Liver (tissue), 9 donors: ENCODE results near the gene SORCS2. TPM values are rescaled to one million over a fixed set of nuclear protein-coding genes. Genes with fewer than 3 reads are reported as not detected.
A peak's percentile ranks its signal among the peaks of the same experiment; 100 is the strongest.

Experiments used
- DNase-seq: peaks from one replicate; pipeline ENCODE4 v3.0.0-alpha.2; 2017; ENCODE audit warnings: low spot score
- H3K27ac ChIP-seq, 2 donors: one replicate each; pipeline ENCODE4 v1.7.0; 2013; ENCODE audit warnings: inconsistent platforms in 2 of 2, low read length in 2 of 2, control low read depth in 1 of 2, low read depth in 1 of 2, mild to moderate bottlenecking in 1 of 2
- H3K27me3 ChIP-seq, 4 donors: one replicate each; pipeline versions ENCODE4 v1.6.1 to v1.7.0; 2013; ENCODE audit warnings: low read length in 3 of 4, inconsistent platforms in 1 of 4, mild to moderate bottlenecking in 1 of 4, moderate library complexity in 1 of 4; ENCODE audit not compliant: control insufficient read depth in 4 of 4, insufficient read depth in 4 of 4
- H3K36me3 ChIP-seq, 4 donors: one replicate each; pipeline versions ENCODE4 v1.6.1 to v1.7.0; 2013; ENCODE audit warnings: low read length in 3 of 4, mild to moderate bottlenecking in 3 of 4, low read depth in 1 of 4, moderate library complexity in 1 of 4; ENCODE audit not compliant: control insufficient read depth in 4 of 4, insufficient read depth in 3 of 4
- H3K4me1 ChIP-seq, 4 donors: one replicate each; pipeline versions ENCODE4 v1.6.1 to v1.7.0; 2013; ENCODE audit warnings: low read length in 3 of 4, mild to moderate bottlenecking in 3 of 4, moderate library complexity in 1 of 4; ENCODE audit not compliant: control insufficient read depth in 4 of 4, insufficient read depth in 4 of 4
- H3K4me3 ChIP-seq, 3 donors: one replicate each; pipeline versions ENCODE4 v1.6.1 to v1.7.0; 2013; ENCODE audit warnings: low read length in 3 of 3, control low read depth in 1 of 3, low read depth in 1 of 3, mild to moderate bottlenecking in 1 of 3
- H3K9ac ChIP-seq, 2 donors: one replicate each; pipeline ENCODE4 v1.7.0; 2013; ENCODE audit warnings: low read length in 2 of 2, mild to moderate bottlenecking in 2 of 2, moderate library complexity in 2 of 2, control low read depth in 1 of 2, low read depth in 1 of 2
- H3K9me3 ChIP-seq, 4 donors: one replicate each; pipeline versions ENCODE4 v1.6.1 to v1.7.0; 2013; ENCODE audit warnings: low read length in 3 of 4; ENCODE audit not compliant: control insufficient read depth in 4 of 4
- ATF3 ChIP-seq: IDR thresholded peaks from 2 replicates; pipeline ENCODE4 v1.6.1; 2016; ENCODE audit warnings: antibody characterized with exemption
- EGR1 ChIP-seq, 2 donors: IDR thresholded peaks; 2 replicates each; pipeline ENCODE4 v1.6.1; 2016 to 2018; ENCODE audit warnings: antibody characterized with exemption in 2 of 2, low read depth in 2 of 2
- FOXA1 ChIP-seq: IDR thresholded peaks from 2 replicates; pipeline ENCODE4 v1.6.1; 2016; ENCODE audit warnings: antibody characterized with exemption
- FOXA2 ChIP-seq: IDR thresholded peaks from 2 replicates; pipeline ENCODE4 v1.6.1; 2016; ENCODE audit warnings: antibody characterized with exemption
- GABPA ChIP-seq, 2 donors: IDR thresholded peaks in 1 of 2; conservative IDR thresholded peaks in 1 of 2; 2 replicates each; pipeline ENCODE4 v1.6.1; 2016; ENCODE audit warnings: antibody characterized with exemption in 2 of 2, mild to moderate bottlenecking in 1 of 2, moderate library complexity in 1 of 2
- HNF4A ChIP-seq, 2 donors: conservative IDR thresholded peaks; 2 replicates each; pipeline ENCODE4 v1.6.1; 2016; ENCODE audit warnings: antibody characterized with exemption in 2 of 2, mild to moderate bottlenecking in 2 of 2
- HNF4G ChIP-seq: IDR thresholded peaks from 2 replicates; pipeline ENCODE4 v1.6.1; 2016; ENCODE audit warnings: antibody characterized with exemption
- JUND ChIP-seq, 2 donors: IDR thresholded peaks; 2 replicates each; pipeline ENCODE4 v1.6.1; 2016; ENCODE audit warnings: antibody characterized with exemption in 2 of 2
- MAX ChIP-seq: IDR thresholded peaks from 2 replicates; pipeline ENCODE4 v1.6.1; 2016; ENCODE audit warnings: antibody characterized with exemption
- NR2F2 ChIP-seq: IDR thresholded peaks from 2 replicates; pipeline ENCODE4 v1.6.1; 2016; ENCODE audit warnings: antibody characterized with exemption
- RXRA ChIP-seq, 2 donors: IDR thresholded peaks; 2 replicates each; pipeline ENCODE4 v1.6.1; 2017 to 2018; ENCODE audit warnings: antibody characterized with exemption in 2 of 2, mild to moderate bottlenecking in 1 of 2
- SP1 ChIP-seq: IDR thresholded peaks from 2 replicates; pipeline ENCODE4 v1.6.1; 2018; ENCODE audit warnings: antibody characterized with exemption, mild to moderate bottlenecking
- TAF1 ChIP-seq: conservative IDR thresholded peaks from 2 replicates; pipeline ENCODE4 v1.6.1; 2016; ENCODE audit warnings: antibody characterized with exemption, mild to moderate bottlenecking
- YY1 ChIP-seq: IDR thresholded peaks from 2 replicates; pipeline ENCODE4 v1.6.1; 2016; ENCODE audit warnings: antibody characterized with exemption, mild to moderate bottlenecking
- ZBTB33 ChIP-seq: IDR thresholded peaks from 2 replicates; pipeline ENCODE4 v1.6.1; 2016; ENCODE audit warnings: antibody characterized with exemption
- WGBS: extraction: QIAGEN DNeasy Blood & Tissue Kit; methylation state at CpG from one replicate; pipeline ENCODE4 v1.1.7; 2013; 5-methylcytosine and 5-hydroxymethylcytosine counted together
- polyA plus RNA-seq, 2 donors: library from polyadenylated mRNA; stranded (reverse) in 1 of 2; unstranded in 1 of 2; fragments of 200-250 nt in 1 of 2; fragments of >200 nt in 1 of 2; fragmentation: Nextera tagmentation in 1 of 2; extraction: Ambion mirVana in 1 of 2; gene quantifications; one replicate each; pipeline versions ENCODE4 v1.2.1 to v1.2.3, GENCODE V29; 2013 to 2015
- total RNA-seq, 2 donors: library from RNA; depleted of rRNA; stranded (reverse); fragments of >200 nt; gene quantifications; one replicate each; pipeline ENCODE4 v1.2.3, GENCODE V29; 2014
- TF ChIP-seq, protein P1 (sequence below): IDR thresholded peaks from 2 replicates; pipeline ENCODE4 v1.6.1; 2016; ENCODE audit warnings: antibody characterized with exemption, mild to moderate bottlenecking
- TF ChIP-seq, protein P2 (sequence below): fragments of 150-350 bp; IDR thresholded peaks from 2 replicates; pipeline ENCODE4 v1.5.1; 2017; ENCODE audit warnings: improper control_type of control experiment, low read depth, low read length; ENCODE audit not compliant: missing input control
- donor health status: healthy.
- donor health status: healthy.
- donor health status: healthy.
- donor health status: healthy.
- donor health status: healthy.

Gene SORCS2
- total and polyA plus RNA-seq, 4 donors = 0.10 to 1.4 (median 0.92) TPM

GRCh38 chr4:7459471-7459870 is 267.1 kb downstream of the SORCS2 start (continued):
- TF ChIP-seq ZBTB33 = no peak
- no peak for TF ChIP-seq TAF1
- TF ChIP-seq NR2F2 = no peak
- no peak for TF ChIP-seq HNF4G
- TF ChIP-seq RXRA (IDR thresholded peaks at IDR 0.05) = no peak
- no peak for TF ChIP-seq EGR1 (IDR thresholded peaks at IDR 0.05; ENCODE audit: low read depth in 2 of 2)

DNA sequence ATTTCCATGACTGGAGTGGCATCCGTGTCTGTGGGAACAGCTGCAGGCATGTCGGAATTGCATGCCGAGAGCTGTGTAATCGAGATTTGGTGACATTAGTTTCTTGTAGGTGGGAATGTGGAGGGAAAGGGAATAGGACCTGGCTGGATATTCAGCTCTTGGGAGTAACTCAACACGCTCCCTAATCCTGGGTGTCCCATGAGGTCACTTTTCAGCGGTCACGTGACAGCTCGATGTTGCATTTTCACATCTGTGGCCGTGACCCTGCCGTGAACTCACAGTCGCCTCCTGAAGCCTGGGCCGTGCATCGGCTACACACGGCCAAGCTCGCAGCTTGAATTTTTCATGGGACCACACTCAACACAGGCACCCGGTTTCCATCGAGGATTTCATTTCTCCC is 268.2 kb downstream of the SORCS2 start:
- no peak overlapping the region for H3K27ac ChIP-seq
- DNase-seq = no peak
- H3K9ac ChIP-seq = no peak overlapping the region
- H3K36me3 ChIP-seq = no peaks in the 10 kb centered on the region
- WGBS = 53% methylated on average over 17 of the region's 17 CpGs
- peaks cover 0 to 15% (median 8%) of the 10 kb centered on the region in 4 donors for H3K4me1 ChIP-seq
- H3K9me3 ChIP-seq = no peaks in the 10 kb centered on the region
- H3K4me3 ChIP-seq = no peak overlapping the region
- no peaks in the 10 kb centered on the region for H3K27me3 ChIP-seq
- TF ChIP-seq FOXA1 (no peak), RXRA (IDR thresholded peaks at IDR 0.05) (peak; percentile 73), FOXA2 (no peak), JUND (IDR thresholded peaks at IDR 0.05) (no peak), HNF4A (conservative IDR thresholded peaks at IDR 0.05) (no peak), MAX (no peak)
- TF ChIP-seq, protein P1, sequence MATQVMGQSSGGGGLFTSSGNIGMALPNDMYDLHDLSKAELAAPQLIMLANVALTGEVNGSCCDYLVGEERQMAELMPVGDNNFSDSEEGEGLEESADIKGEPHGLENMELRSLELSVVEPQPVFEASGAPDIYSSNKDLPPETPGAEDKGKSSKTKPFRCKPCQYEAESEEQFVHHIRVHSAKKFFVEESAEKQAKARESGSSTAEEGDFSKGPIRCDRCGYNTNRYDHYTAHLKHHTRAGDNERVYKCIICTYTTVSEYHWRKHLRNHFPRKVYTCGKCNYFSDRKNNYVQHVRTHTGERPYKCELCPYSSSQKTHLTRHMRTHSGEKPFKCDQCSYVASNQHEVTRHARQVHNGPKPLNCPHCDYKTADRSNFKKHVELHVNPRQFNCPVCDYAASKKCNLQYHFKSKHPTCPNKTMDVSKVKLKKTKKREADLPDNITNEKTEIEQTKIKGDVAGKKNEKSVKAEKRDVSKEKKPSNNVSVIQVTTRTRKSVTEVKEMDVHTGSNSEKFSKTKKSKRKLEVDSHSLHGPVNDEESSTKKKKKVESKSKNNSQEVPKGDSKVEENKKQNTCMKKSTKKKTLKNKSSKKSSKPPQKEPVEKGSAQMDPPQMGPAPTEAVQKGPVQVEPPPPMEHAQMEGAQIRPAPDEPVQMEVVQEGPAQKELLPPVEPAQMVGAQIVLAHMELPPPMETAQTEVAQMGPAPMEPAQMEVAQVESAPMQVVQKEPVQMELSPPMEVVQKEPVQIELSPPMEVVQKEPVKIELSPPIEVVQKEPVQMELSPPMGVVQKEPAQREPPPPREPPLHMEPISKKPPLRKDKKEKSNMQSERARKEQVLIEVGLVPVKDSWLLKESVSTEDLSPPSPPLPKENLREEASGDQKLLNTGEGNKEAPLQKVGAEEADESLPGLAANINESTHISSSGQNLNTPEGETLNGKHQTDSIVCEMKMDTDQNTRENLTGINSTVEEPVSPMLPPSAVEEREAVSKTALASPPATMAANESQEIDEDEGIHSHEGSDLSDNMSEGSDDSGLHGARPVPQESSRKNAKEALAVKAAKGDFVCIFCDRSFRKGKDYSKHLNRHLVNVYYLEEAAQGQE = no peak

DNA sequence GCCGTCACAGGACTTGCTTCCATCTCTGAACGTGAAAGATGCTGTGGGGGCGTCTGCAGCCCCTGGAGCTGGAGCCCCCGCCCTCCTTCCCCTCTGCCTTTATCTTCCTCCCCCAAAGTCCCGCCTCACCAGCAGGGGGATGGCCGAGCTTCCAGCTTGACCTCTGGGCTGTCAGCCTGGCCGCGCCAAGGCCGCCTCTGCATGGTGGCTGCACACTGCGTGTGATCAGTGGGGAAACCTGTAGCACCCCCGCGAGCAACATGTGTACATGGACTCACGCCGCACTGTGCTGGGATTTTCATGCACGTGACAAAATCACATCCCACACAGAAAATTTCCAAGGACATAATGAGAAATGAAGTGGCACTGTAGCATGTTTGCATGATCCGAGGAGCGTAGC is 268.9 kb downstream of the SORCS2 start:
- Histone ChIP-seq H3K4me1 (peaks cover 0 to 15% (median 8%) of the 10 kb centered on the region in 4 donors), H3K9ac (no peak overlapping the region), H3K36me3 (no peaks in the 10 kb centered on the region), H3K27ac (no peak overlapping the region), H3K4me3 (no peak overlapping the region), H3K9me3 (peaks cover 0 to 4% (median 2%) of the 10 kb centered on the region in 4 donors), H3K27me3 (no peaks in the 10 kb centered on the region)
- WGBS = 76% methylated on average over 17 of the region's 17 CpGs
- no peak for TF ChIP-seq ATF3
- no peak for TF ChIP-seq SP1
- TF ChIP-seq NR2F2 = no peak
- no peak for TF ChIP-seq YY1
- no peak for TF ChIP-seq RXRA (IDR thresholded peaks at IDR 0.05)
- TF ChIP-seq, protein P2, sequence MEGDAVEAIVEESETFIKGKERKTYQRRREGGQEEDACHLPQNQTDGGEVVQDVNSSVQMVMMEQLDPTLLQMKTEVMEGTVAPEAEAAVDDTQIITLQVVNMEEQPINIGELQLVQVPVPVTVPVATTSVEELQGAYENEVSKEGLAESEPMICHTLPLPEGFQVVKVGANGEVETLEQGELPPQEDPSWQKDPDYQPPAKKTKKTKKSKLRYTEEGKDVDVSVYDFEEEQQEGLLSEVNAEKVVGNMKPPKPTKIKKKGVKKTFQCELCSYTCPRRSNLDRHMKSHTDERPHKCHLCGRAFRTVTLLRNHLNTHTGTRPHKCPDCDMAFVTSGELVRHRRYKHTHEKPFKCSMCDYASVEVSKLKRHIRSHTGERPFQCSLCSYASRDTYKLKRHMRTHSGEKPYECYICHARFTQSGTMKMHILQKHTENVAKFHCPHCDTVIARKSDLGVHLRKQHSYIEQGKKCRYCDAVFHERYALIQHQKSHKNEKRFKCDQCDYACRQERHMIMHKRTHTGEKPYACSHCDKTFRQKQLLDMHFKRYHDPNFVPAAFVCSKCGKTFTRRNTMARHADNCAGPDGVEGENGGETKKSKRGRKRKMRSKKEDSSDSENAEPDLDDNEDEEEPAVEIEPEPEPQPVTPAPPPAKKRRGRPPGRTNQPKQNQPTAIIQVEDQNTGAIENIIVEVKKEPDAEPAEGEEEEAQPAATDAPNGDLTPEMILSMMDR = no peak
- TF ChIP-seq GABPA (IDR thresholded peaks at IDR 0.05 in 1 of 2, conservative IDR thresholded peaks at IDR 0.05 in 1 of 2) = no peak
- no peak for TF ChIP-seq ZBTB33
- TF ChIP-seq JUND (IDR thresholded peaks at IDR 0.05) = no peak
- TF ChIP-seq HNF4A (conservative IDR thresholded peaks at IDR 0.05) = no peak
- no peak for TF ChIP-seq HNF4G
- TF ChIP-seq, protein P1 = no peak
- no peak for TF ChIP-seq FOXA1
- no peak for DNase-seq
